Ecto neural progenitor cell (in vitro differentiated cells): ENCODE results near the gene USP31.
"Not testable (repeated sequence)": the region's sequence is repeated elsewhere in the genome, so short reads cannot be mapped to it uniquely, and the experiment has no call there.

ENCODE experiments used
- DNase-seq: peaks from one replicate; pipeline ENCODE4 v3.0.0-alpha.2; 2018; ENCODE audit warnings: low spot score

USP31 gene

DNA sequence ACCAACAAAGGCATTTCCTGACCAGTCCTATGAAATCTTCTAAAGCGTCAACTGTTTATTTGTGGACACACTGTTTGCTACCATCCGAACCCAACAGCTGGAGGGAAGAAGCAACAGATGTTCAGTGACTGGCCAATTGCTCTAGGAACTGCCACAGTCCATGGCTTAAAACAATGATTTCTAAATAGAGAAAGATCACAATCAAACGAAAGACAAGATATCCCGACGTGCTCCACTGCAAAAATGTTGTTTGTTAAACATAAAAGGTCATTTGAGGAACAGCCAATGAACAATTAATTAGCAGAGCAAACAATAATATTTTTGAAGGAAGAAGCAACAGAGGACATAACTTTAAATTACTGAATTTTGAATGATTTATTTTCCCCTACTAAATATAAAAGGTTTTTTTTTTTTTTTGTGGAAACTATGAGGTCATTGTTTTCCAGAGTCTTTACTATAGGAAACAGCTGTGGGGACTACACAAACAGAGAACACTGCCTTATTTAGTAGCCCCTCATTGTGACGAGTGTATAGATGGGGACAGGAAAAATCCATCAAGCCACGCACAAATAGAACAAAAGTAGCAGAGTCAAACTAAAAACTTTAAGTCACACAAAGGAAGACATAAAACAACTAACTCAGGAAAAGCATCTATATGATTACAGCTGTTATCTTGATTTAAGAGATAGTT is 17.2 kb downstream of the USP31 start:
- DNase-seq, result no peak

DNA sequence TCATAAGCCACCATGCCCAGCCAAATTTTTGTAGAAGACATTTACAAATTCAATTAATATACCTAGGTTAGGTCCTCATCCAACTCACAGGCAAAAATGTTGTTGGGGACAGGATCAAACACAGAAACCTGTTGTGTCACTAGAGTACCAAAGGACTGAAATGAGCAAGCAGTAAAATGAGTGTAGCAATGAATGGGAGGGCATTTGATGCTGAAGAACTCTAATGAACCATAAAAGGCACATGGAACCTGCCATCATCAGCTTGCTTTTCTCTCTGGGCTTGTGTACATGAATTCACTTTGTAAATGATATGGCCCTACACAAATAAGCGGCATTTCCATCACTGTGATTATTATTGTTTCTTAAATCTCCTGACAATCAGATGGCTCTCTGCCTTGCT is 17.8 kb downstream of the USP31 start:
- DNase-seq, result no peak

DNA sequence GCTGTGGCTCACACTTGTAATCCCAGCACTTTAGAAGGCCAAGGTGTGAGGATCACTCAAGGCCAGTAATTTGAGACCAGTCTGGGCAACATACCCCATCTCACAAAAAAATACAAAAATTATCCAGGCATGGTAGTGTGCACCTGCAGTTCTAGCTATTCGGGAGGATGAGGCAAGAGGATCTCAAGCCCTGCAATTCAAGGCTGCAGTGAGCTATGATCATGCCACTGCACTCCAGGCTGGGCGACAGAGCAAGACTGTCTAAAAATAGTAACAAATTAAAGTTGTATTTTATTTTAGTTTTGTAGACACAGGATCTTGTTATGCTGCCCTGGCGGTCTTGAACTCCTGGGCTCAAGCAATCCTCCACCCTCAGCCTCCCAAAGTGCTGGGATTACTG is 18.2 kb downstream of the USP31 start:
- no peak for DNase-seq

- DNase-seq, result no peak
These were observed 19.6 kb downstream of the USP31 start for GRCh38 chr16:23129686-23130085.

- no peak for DNase-seq
These were observed 21.2 kb downstream of the USP31 start for GRCh38 chr16:23128056-23128455.

DNA sequence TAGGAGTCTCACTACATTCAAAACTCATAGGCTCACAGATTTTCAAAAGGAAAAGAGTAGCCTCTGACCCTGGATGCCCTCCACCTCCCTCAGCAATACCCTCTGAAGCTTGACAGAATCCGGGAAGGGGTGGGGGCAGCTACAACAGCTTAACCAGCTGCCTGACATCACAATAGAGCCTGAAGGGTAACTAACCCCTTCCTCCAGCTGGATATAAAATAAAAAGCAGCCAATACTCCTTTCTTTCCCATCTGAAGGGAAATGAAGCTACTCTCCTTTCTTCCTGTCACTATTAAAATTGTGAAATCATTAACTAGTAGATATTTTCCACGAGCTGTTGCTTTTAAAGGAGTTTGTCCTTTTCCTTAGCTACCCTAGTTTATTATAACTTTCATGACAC is 24.0 kb downstream of the USP31 start:
- no peak for DNase-seq

DNA sequence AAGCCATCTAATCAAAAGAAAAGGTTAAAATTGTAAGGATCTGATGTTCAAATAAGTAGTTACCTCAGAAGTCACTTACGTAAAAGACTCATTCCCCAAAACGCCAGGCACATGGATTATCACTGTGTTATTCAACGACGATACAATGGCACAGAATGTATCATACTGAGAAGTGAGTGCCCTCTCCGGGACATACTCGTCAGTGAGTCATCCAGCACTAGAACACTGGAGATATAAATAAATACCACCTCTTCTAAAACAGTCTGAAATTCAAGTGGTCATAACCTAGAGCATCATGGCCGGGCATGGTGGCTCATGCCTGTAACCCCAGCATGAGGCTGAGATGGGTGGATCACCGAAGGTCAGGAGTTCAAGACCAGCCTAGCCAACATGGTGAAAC is 24.9 kb downstream of the USP31 start:
- DNase-seq, result no peak

- DNase-seq, result no peak
These were observed 27.1 kb downstream of the USP31 start for GRCh38 chr16:23122144-23122543.

DNA sequence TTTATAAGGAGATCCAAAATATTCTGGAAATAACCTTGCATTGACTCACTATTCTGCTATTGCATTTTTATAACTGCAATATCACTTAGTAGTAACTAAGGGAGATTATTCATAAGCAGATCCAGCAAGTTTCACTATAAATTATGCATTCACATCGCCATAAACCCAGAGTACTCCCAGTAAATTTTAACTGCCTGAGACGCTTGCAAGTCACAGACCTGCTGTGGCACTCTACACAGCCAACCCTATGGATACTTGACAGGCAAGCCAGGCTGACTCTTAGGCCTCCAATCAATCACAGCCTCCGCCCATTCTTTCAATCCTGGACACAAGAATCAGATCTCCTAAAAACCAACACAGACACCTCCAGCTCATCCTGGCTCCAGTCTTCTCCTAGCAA is 28.2 kb downstream of the USP31 start:
- no peak for DNase-seq

- no peak for DNase-seq
These were observed 28.7 kb downstream of the USP31 start for GRCh38 chr16:23120562-23120961.

- DNase-seq, result no peak
These were observed 29.7 kb downstream of the USP31 start for GRCh38 chr16:23119570-23119969.

- DNase-seq, result no peak
These were observed 34.9 kb downstream of the USP31 start for GRCh38 chr16:23114131-23114904.

GRCh38 chr16:23113185-23113584 is 36.1 kb downstream of the USP31 start:
- no peak for DNase-seq

DNA sequence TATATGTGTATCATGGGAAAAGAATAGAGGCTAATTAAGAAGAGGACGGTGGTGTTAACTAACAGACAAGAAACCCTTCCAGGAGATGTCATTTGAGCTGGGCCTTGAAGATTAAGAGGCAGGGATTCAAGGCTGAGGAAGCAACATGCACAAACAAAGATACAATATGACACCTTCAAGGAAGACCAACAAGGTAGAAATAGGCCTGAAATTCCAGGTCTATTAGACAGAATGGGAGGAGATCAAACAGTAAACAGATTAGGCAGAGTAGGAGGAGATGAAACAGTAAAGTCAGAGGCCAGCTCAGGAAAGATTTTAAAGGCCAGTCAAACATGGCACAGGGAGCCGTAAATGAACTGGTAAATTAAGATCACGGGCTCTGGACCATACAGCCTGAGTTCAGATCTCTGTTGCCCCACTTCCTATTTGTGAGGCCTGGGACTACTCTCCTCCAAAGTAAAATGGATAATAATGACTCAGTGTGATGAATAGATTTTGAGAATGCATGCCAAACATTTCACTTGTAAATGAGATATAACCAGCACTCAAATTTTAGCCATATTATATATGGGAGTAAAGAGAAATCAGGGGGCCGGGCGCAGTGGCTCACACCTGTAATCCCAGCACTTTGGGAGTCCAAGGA is 38.9 kb downstream of the USP31 start:
- no peak for DNase-seq

GRCh38 chr16:23107936-23108335 is 41.3 kb downstream of the USP31 start:
- DNase-seq, result no peak

- DNase-seq, result no peak
These were observed 42.1 kb downstream of the USP31 start for GRCh38 chr16:23107117-23107516.

GRCh38 chr16:23105309-23105708 is 43.9 kb downstream of the USP31 start:
- no peak for DNase-seq

- no peak for DNase-seq
These were observed 45.0 kb downstream of the USP31 start for GRCh38 chr16:23104032-23104955.

- DNase-seq, result no peak
These were observed 45.6 kb downstream of the USP31 start for GRCh38 chr16:23103603-23104002.

GRCh38 chr16:23101012-23101550 is 48.2 kb downstream of the USP31 start:
- no peak for DNase-seq

- not testable (repeated sequence) for DNase-seq
These were observed 52.8 kb downstream of the USP31 start for GRCh38 chr16:23096450-23096849.

- not testable (repeated sequence) for DNase-seq
These were observed 55.1 kb downstream of the USP31 start for GRCh38 chr16:23094136-23094535.
